HG03354 (cell line): Measurements from ENCODE around the gene MUC2.

Experiments used
- ATAC-seq: cut with Tn5 transposase; IDR thresholded peaks from one replicate; pipeline ENCODE4 v1.9.1; 2021; ENCODE audit warnings: mild to moderate bottlenecking; ENCODE audit not compliant: unreplicated experiment, poor library complexity, severe bottlenecking

MUC2 gene

DNA sequence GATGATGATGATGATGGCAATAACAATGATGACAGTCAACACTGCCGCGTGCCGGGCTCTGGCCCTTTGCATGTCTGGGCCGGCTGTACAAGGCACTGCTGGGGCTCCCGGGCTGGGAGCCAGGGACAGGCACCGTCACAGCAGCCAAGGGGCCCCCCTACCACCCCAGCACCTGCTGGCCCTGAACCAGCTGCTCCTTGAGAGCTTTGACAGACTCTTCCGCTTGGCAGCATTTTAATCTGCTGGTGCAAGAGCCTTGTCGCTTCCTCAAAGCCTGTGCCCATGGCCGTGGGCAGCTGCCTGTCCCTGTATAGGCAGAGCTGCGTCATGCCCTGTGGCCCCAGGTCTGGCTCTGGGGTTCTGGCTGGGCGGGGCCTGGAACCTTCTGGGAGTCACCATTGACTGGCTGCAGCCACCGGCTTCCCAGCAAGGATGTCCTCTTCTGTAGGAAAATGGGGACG, 25.2 kb upstream of the MUC2 start:
- no peak for ATAC-seq

DNA sequence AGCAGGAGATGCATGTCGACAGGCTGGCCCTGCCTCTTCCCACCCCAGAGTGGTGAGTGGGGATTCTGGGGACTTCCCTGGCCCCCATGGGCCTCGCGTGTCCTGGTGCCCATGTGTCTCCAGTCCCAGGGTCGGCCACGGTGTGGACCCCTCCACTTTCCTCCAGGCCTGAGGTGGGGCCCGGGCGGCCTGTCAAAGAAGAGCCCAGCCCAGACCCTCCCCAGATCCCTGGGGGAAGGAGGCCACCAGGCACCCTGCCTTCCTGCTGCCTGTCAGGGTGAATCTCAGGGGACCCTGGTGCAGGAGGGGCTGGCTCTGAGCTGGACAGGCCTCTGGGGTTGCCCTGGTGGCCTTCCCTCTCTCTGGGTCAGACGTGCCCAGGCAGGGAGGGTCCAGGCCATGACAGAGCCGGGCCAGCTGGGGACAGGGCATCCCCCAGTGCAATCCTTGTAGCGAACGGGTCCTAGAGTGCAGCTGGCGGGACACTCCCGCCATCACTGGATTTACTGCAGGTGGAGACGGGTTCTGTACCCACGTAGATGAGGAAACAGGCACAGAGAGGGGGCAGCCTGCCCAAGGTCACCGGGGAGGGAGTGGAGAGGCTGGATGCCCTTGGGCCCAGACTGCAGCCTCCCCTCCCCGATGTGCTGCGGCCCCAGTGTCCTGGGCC, 24.6 kb upstream of the MUC2 start:
- no peak for ATAC-seq

DNA sequence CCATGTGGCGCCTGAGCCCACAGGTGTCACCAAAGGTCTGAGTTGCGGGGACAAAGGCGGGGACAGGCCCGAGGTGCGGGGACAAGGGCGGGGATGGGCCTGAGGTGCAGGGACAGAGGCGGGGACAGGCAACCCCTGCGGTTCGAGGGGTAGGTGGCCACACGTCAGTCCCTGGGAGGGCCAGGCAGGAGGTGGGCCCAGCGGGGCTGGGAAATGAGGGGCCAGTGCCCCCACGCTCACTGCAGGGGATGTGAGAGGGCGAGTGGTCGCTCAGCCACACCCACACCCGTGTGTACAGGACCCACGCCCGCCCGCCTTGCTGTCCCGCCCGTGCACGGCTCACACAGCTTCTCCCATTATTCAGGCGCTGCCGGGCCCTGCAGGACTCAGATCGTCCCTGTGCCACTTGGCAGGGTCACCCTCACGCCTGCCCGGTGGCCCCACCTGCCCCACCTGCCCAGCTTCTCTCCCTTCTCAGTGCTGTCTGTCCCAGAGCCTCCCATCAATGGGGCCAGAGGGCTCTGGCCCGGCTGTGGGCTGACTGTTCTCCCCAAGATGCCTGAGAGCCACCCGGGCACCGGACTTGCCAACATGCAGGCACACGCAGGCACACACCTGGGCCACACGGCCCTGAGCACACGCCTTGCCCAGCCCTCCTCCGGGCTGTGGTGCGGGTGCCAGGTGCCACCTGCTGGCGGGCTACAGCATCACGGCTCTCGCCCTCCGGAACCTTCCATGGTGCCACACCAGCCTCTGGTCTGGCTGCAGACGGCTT, 23.9 kb upstream of the MUC2 start:
- peak; percentile 56 for ATAC-seq

DNA sequence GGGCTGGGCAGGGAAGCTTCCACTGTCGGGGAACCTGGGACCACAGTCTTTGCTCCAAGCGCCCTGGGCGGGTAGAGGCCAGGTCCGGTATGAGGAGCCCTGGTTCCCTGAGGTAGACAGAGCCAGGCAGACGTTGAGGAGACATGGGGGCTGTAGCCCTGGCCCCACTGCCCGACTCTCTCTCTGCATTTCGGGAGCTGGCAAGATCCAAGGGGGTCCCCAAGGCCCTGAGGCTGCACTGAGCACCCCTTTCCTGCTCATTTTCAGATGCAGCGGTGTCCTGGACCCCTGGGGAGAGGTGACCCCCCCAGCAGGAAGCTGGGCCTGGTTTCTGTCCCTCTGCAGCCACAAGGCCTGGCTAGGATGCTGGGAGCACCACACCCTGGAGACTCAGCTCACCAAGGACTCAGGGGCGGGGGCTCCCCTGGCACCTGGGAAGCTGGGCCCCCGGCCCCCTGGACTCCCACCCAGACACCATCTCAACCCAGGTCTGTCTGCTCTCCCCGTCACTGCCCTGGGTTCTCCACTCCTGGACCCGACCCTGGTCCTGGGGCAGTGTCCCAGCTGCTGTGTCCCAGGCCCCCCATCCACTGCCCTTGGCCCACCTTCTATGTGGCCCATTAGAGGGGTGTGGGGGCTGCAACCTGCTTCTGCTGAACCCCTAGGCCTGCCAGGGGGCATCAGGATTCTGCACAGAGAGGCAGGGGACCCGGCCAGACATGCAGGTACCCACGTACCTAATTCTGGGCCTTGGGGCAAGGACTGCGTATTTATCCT, 23.1 kb upstream of the MUC2 start:
- ATAC-seq, result no peak

DNA sequence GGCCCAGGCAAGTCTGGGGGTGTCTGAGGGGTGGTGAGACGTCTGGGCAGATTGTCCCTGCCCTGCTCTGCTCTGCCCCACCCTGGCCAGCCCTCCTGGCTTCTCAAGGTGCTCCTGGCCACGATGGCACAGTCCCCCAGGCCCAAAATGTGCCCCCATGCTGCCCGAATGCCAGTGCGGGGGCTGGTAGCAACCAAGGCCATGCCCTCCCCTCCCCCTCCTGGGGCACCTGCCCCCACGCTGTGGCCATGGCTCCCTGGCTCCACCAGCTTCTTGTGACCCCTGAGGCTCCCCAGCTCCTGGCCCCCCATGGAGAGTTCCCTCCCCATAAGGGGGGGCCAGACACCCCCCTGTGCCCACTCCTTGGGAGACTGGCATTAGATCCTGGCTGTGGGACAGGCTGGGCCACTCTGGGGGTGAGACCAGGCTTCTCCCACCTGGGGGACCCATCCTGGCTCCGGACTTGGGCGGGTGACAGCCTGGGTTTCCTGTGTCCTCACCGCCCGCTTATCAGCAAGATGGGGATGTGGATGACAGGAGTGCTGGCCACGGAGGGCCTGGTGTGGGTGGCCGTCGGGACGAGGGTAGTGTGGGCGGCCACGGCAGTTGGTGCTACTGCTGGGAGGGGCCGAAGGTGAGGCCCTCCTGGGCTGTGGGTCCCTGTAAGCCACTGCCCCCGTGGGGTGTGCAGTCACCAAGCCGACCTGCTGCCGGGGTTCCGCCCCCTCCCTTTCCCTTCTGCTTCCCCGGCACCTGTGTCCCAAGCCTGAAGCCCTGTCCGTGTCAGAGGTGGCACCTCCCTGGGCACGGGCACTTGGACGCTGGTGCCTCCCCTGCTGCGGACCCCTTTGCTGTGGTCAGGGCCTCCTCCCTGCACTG, 22.3 kb upstream of the MUC2 start:
- ATAC-seq, result no peak

DNA sequence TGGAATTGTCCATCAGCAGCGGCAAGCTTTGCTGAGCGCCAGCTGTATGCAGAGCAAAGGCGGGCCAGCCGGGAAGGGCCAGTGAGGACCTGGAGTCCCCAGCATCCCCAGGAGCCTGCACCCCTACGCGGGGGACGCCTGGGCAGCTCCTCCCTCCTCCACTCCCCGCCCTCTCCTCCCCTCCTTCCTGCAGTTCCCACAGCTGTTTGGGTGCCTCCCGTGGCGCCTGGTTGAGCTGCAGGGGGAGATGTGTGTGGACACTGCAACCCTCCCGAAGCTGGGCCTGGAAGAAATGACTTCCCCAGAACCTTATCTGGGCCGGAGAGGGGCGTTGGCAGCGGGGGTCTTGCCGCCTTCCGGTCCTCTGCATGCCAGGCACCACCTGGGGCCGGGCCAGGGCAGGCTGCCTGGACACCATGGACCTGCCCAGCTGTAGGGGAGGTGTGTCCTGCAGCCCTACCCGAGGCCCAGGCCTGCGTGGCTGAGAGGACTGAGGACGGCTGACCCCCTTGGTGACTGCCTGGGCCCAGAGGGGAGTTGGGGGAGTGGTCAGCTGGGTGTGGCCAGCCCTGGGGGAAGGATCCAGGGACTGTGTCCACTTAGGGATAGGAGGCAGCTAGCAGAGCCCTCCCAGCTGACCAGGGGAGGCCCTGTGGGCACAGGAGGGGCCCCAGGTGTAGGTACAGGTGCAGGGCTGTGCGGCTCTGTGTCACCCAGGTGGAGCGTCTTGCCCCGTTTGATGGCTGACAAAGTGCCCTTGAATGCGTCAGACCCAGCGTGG, 21.4 kb upstream of the MUC2 start:
- ATAC-seq, result no peak

DNA sequence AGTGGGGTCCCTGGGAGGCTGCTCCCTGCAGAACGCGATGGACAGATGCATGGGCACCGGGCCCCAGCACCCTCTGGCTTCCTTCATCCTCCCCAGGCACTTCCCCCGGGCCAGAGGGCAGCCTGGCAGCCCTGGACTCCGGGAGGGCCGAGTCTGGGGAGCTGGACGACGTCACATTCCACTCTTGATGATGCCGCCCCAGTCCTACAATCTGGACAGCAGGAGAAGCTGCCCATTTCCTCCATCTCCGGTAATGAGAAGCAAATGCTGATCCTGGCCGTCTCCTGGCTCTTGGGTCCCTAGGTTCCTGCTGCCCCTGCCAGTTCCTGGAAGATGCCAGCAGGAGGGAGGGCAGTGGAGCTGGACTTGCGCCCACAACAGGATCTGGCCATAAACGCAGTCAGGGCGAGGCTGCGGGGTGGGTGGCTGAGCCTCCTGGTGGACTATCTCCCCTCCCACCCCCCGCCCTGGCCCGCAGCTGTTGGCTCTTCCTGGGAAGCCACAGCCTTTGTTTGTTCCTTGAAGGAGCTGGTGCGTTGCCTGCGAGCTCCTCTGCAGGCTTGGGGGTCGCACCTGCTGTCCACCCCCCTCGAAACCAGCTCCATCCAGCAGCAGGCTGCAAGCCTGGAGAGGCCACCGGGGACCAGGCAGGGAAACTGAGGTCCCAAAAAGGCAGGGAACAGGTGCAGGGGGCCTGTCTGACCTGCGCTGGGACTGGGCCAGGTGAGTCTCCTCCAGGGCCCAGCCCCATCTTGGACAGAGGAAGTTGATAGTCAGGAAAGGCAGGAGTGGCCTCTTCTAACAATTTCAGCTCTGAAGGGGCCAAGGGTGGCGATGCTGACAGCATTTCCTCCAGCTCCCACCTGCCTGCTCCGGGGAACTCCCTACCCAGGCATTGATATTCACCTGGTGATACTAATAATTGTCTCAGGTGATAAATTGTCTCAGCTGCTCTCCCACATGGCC, 20.2 kb upstream of the MUC2 start:
- ATAC-seq, result no peak

DNA sequence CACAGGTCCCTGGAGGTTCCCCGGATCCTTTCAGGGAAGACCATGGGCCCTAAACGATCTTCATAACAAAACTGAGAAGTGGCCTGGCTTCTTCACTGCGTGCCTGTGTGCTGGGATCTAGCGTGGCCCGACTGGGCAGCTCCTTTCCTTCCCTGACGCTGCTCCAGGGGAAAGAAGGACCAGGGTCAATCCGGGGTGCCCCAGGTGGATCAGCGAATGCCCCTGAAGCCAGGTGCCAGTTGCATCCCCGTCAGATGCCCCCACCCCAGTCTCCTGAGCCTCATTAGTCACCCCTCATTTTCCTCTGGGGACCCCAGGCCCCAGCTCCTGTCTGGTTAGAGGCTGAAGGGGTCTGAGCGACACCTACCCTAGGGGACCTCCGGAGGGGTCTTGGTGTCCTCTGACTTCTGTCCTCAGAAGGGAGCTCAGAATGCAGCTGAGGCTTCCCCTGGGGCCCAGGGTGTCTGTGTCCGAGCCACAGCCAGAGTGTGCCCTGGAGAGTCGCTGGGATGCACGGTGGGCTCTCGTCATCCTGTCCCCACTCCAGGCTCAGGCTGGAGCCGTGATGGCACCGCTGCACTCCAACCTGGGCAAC, 19.5 kb upstream of the MUC2 start:
- no peak for ATAC-seq

DNA sequence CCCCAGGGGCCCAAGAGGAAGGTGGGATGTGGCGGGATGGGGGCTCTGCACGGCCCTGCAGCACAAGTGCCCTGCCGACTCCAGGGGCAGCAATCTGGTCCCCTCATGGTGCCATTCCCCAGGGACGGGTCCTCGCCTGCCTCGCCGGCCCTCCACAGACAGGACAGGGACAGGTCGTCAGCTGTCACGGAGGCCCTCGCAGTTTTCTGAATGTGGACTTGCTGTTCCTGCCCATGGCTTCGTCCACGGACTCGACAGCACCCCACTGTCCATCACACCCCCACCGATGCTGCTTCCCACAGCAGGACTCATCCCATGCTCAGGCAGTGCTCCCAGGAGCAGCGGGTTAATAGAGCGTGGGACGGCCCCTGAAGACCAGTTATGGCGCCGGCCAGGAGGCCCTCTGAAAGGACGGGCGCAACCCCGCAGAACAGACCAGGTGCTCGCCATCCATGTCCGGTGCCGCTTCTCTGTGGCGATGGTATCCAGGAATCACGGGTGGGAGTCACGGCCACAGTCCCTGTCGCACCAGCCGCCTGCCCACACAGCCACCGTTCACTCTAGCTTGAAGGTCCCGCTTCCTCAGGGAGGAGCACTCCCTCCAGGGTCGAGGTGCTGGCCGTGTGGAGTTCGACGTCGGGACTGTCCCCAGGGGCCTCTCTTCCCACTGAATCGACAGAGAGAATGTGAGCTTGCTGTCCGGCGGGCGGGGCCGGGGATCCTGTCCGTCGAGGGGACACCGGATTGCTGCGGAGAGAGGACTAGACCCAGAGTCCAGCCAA, 18.5 kb upstream of the MUC2 start:
- ATAC-seq, result no peak

DNA sequence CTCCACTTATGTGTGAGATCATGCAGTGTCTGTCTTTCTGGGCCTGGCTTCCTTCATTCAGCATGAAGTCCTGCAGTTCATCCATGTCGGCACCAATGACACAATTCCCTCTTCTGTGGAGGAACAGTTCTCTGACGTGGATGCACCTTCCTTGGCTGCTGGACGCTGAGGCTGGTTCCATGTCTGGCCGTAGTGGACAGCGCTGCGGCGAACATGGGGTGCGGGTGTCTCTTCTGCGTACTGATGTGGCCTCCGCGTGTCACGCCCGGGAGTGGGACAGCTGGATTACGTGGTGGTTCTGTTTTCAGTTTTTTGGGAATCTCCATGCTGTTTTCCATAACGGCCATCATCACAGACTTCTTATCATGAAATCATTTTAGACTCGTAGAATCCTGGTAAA, 16.9 kb upstream of the MUC2 start:
- ATAC-seq, result no peak

DNA sequence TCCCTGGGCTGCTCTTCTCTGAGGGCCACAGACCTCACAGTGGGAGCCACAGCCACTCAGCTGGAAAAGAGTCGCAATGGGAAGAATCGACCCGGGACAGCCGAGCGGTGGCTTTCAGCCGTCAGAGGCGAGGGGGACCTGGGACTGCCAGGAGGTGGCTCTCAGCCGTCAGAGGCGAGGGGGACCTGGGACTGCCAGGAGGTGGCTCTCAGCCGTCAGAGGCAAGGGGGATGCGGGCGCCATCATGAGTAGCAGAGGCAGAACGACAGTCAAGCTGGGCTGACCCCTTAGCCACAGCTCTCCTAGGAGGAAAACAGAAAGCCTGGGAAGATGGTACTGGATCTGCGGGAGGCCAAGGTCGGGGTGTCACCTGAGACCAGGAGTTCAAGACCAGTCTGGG, 14.9 kb upstream of the MUC2 start:
- no peak for ATAC-seq

DNA sequence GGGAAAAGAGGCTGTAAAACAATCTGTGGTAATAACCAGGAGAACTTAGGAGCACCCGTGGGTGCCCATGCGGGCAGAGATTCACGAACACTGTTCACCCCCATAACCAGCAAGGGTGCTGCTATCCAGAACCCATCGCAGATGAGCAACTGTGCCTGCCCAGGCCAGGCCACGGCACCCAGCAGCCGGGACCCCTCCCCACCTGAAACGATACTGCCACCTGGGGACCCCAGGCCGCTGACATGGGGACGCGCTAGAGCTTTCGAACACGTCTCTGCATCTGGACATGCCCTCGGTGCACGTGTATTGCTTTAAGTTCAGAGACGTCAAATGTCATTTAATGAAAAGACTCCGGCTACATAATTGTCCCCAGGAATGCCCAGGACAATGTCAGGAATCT, 14.3 kb upstream of the MUC2 start:
- ATAC-seq, result no peak

DNA sequence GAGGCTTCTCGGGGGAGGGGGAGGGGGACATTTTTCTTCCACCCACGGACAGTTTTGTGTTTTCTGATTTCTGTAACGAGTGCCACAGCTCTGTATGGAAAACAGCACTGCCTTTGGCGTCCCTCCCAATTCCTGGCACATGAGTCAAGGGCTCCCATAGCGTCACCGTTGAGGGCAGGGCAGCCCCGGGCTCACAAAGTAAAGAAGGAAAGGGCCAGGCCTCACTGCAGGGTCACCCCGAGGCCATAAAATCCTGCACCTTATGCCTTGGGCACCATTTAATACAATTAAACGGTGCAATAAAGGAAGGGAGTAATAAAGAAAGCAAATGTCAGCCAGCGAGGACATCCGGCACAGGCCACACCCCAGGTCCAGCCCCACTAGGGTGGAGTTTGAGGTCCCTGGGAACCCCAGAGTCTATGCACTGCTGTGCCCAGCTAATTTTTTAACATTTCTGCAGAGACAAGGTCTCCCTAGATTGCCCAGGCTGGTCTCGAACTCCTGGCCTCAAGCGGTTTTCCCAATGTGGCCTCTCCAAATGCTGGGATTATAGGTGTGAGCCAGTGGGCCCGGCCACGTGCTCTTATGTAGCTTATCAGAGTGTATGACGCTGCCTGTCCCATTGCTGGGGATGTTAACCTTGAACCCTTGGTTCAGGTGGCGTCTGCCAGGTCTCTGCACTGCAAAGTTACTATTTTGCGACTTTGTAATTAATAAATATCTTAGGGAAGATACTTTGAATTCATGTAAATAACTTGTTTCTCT, 13.6 kb upstream of the MUC2 start:
- ATAC-seq, result no peak

DNA sequence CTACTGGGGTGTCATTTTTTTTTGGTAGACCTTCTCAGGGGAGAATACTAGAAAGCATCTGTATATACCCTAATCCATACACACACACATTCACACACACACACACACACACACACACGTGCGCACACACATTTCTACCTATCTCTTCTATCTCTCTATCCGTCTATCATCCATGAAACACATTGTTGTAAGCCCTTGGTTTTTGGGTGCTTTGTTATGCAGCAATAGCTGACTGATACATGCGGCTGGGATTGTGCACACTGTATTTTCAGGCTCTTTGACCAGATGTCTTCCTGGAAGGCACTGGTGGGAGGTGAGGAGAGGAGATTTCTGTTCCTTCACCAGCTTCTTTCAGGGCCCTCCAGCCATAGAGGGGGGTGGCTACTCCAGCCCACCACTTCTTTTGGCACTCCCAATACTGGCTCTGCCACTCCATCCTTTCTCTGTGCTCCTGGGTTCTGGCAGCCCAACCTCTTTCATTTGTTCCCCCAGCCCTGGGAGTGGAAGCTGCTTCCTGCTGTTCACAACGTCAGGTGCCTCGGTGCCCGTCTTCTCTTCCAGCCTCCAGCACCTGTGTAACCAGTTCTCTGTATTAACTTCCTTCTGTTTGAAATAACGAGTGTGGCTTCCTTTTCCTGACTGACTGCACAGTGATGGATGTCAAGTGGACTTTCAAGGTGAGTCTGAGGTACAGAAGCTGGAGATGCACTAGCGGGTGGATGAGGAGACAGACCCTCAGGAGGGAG, 12.4 kb upstream of the MUC2 start:
- ATAC-seq, result no peak

DNA sequence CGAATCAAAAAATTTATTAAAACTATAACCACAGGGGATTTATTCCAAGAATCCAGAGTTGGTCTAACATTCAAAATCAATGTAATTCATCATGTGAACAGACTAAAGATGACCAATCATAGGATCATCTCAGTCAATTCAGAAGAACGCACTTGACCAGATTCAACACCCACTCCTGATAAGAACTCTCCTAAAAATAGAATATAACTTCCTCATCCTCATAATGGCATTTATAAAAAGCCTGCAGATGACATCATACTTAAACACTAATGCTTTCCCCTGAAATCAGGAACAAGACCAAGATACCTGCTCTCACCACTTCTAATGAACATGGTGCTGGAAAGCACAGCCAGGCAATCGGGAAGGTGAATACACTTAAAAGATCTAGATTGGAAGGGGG, 10.5 kb upstream of the MUC2 start:
- no peak for ATAC-seq
